GM23248 (cell line): Measurements from ENCODE around the gene SMIM8. TPM values are rescaled to one million over a fixed set of nuclear protein-coding genes. Genes with fewer than 3 reads are reported as not detected.

Experiments used
- DNase-seq: peaks from one replicate; pipeline ENCODE4 v3.0.0-alpha.2; 2015
- H2AFZ ChIP-seq: fragments of 200-600 bp; sonication (generic); 2 replicates; pipeline ENCODE4 v1.6.1; 2016; ENCODE audit warnings: antibody characterized with exemption
- H3F3A ChIP-seq: fragments of 200-600 bp; sonication (generic); 2 replicates; pipeline ENCODE4 v1.6.1; 2016; ENCODE audit warnings: mild to moderate bottlenecking, antibody characterized with exemption, mixed run types; ENCODE audit not compliant: insufficient read depth
- H3K27ac ChIP-seq: fragments of 200-600 bp; sonication (generic); 2 replicates; pipeline ENCODE4 v1.5.1; 2016; ENCODE audit warnings: mild to moderate bottlenecking
- H3K27me3 ChIP-seq: fragments of 200-600 bp; sonication (generic); replicated peaks from 2 replicates; pipeline ENCODE4 v1.6.1; 2016; ENCODE audit warnings: mild to moderate bottlenecking; ENCODE audit not compliant: insufficient read depth
- H3K36me3 ChIP-seq: fragments of 200-600 bp; sonication (generic); 2 replicates; pipeline ENCODE4 v1.6.1; 2016; ENCODE audit warnings: low read depth, mild to moderate bottlenecking
- H3K4me1 ChIP-seq: fragments of 200-600 bp; sonication (generic); 2 replicates; pipeline ENCODE4 v1.6.1; 2016; ENCODE audit warnings: mild to moderate bottlenecking; ENCODE audit not compliant: insufficient read depth
- H3K4me2 ChIP-seq: fragments of 200-600 bp; sonication (generic); one replicate; pipeline ENCODE4 v1.6.1; 2016; ENCODE audit warnings: mild to moderate bottlenecking; ENCODE audit not compliant: unreplicated experiment
- H3K4me3 ChIP-seq: fragments of 200-600 bp; sonication (generic); 2 replicates; pipeline ENCODE4 v1.5.1; 2016; ENCODE audit warnings: mild to moderate bottlenecking
- H3K79me2 ChIP-seq: fragments of 200-600 bp; sonication (generic); 2 replicates; pipeline ENCODE4 v1.6.1; 2016; ENCODE audit warnings: mild to moderate bottlenecking; ENCODE audit not compliant: insufficient read depth
- H3K9ac ChIP-seq: fragments of 200-600 bp; sonication (generic); 2 replicates; pipeline ENCODE4 v1.6.1; 2016; ENCODE audit warnings: mild to moderate bottlenecking
- H3K9me2 ChIP-seq: fragments of 200-600 bp; sonication (generic); 2 replicates; pipeline ENCODE4 v1.6.1; 2016; ENCODE audit warnings: mixed run types, mild to moderate bottlenecking, moderate library complexity; ENCODE audit not compliant: insufficient read depth
- H3K9me3 ChIP-seq: fragments of 200-600 bp; sonication (generic); one replicate; pipeline ENCODE4 v1.6.1; 2017; ENCODE audit warnings: low read depth
- H4K20me1 ChIP-seq: fragments of 200-600 bp; sonication (generic); 2 replicates; pipeline ENCODE4 v1.6.0; 2016; ENCODE audit not compliant: insufficient read depth
- EZH2 ChIP-seq: fragments of 200-600 bp; sonication (generic); IDR thresholded peaks from 2 replicates; pipeline ENCODE4 v1.6.1; 2018; ENCODE audit warnings: antibody characterized with exemption, mild to moderate bottlenecking; ENCODE audit not compliant: insufficient read depth, poor library complexity, severe bottlenecking
- EZH2phosphoT487 ChIP-seq: fragments of 200-600 bp; sonication (generic); IDR thresholded peaks from 2 replicates; pipeline ENCODE4 v1.6.1; 2018; ENCODE audit warnings: antibody characterized with exemption, moderate library complexity, mild to moderate bottlenecking, low read depth; ENCODE audit not compliant: insufficient read depth
- WGBS, 2 experiments: methylation state at CpG; one replicate each; pipeline ENCODE4 v1.1.6; 2015 to 2017; ENCODE audit warnings: low lambda C conversion rate in 2 of 2, low coverage in 1 of 2; ENCODE audit errors: missing lambda C conversion rate in 2 of 2; 5-methylcytosine and 5-hydroxymethylcytosine counted together
- in situ Hi-C: fragments of 300-500 bp; cut with MboI; formaldehyde crosslinking; loops from 2 replicates; pipeline ENCODE4 v1.15.0; 2020
- polyA plus RNA-seq: library from polyadenylated mRNA; unstranded; fragments of >200 nt; fragmentation: Nextera tagmentation; extraction: Ambion mirVana; gene quantifications from 2 replicates; pipeline ENCODE4 v1.2.1, GENCODE V29; 2016
- total RNA-seq: library from RNA; depleted of rRNA; stranded (reverse); fragments of >200 nt; shearing (Covaris generic); gene quantifications from 2 replicates; pipeline ENCODE4 v1.2.3, GENCODE V29; 2014

SMIM8 gene
- total and polyA plus RNA-seq, 2 experiments from 2014 or later: 2.4 to 8.7 TPM

- no peak overlapping the region for H2AFZ ChIP-seq
- H3K9me2 ChIP-seq: no peaks in the 10 kb centered on the region
- H3K9me3 ChIP-seq: no peaks in the 10 kb centered on the region
- H3F3A ChIP-seq: 0 out of 2 replicates have a peak, but pooled peaks cover 8% of the 10 kb centered on the region
- TF ChIP-seq EZH2phosphoT487 (no peak), EZH2 (no peak)
- H3K27me3 ChIP-seq: no peaks in the 10 kb centered on the region
- no peak overlapping the region for H3K27ac ChIP-seq
- no peak overlapping the region for H3K9ac ChIP-seq
- H3K36me3 ChIP-seq: no peaks in the 10 kb centered on the region
- in situ Hi-C loops: no loop called here
- no peak overlapping the region for H3K4me2 ChIP-seq
- 0 out of 2 replicates have a peak, but pooled peaks cover 3% of the 10 kb centered on the region for H4K20me1 ChIP-seq
- no peak overlapping the region for H3K4me3 ChIP-seq
- 92 to 94% methylated on average over 4 of the region's 4 CpGs for WGBS, 2 experiments
- peaks cover 4% of the 10 kb centered on the region; the same call in 1 of the 2 replicates for H3K79me2 ChIP-seq
- DNase-seq: no peak
- H3K4me1 ChIP-seq: peaks cover 23% of the 10 kb centered on the region
Observed at GRCh38 chr6:87336367-87336766, 14.0 kb downstream of the SMIM8 start.

- Histone ChIP-seq H3K4me1 (peaks cover 2% of the 10 kb centered on the region; the same call in 1 of the 2 replicates), H3K9me3 (no peaks in the 10 kb centered on the region), H3F3A (0 out of 2 replicates have a peak, but pooled peaks cover 1% of the 10 kb centered on the region), H3K79me2 (no peaks in the 10 kb centered on the region), H3K4me3 (no peak overlapping the region), H2AFZ (no peak overlapping the region), H4K20me1 (no peaks in the 10 kb centered on the region), H3K36me3 (no peaks in the 10 kb centered on the region), H3K4me2 (no peak overlapping the region), H3K9ac (no peak overlapping the region), H3K27ac (no peak overlapping the region), H3K27me3 (no peaks in the 10 kb centered on the region), H3K9me2 (no peaks in the 10 kb centered on the region)
- in situ Hi-C loops: no loop called here
- no peak for DNase-seq
- 89 to 94% methylated on average over 4 of the region's 4 CpGs for WGBS, 2 experiments
- TF ChIP-seq EZH2phosphoT487: no peak
- no peak for TF ChIP-seq EZH2
Observed at GRCh38 chr6:87340230-87340629, 17.8 kb downstream of the SMIM8 start.

GRCh38 chr6:87341158-87341557, 18.8 kb downstream of the SMIM8 start:
- no peaks in the 10 kb centered on the region for H3K9me3 ChIP-seq
- in situ Hi-C loops: no loop called here
- WGBS, 2 experiments: 91 to 98% methylated on average over 2 of the region's 2 CpGs

GRCh38 chr6:87341899-87342298, 19.5 kb downstream of the SMIM8 start:
- no peak for DNase-seq
- 96 to 100% methylated on average over 1 of the region's 1 CpG for WGBS, 2 experiments

More at GRCh38 chr6:87341158-87341557, 18.8 kb downstream of the SMIM8 start:
- Histone ChIP-seq H3K36me3 (no peaks in the 10 kb centered on the region), H3K9ac (no peak overlapping the region), H3K27me3 (no peaks in the 10 kb centered on the region), H3K27ac (no peak overlapping the region), H3K79me2 (no peaks in the 10 kb centered on the region), H4K20me1 (no peaks in the 10 kb centered on the region), H3F3A (no peaks in the 10 kb centered on the region), H3K4me3 (no peak overlapping the region), H3K4me2 (no peak overlapping the region), H3K9me2 (no peaks in the 10 kb centered on the region), H3K4me1 (no peaks in the 10 kb centered on the region), H2AFZ (no peak overlapping the region)
- no peak for DNase-seq
- no peak for TF ChIP-seq EZH2
- no peak for TF ChIP-seq EZH2phosphoT487

GRCh38 chr6:87342829-87343228, 20.4 kb downstream of the SMIM8 start:
- H4K20me1 ChIP-seq: no peaks in the 10 kb centered on the region
- TF ChIP-seq EZH2phosphoT487: no peak
- TF ChIP-seq EZH2: no peak
- no peaks in the 10 kb centered on the region for H3K79me2 ChIP-seq
- H3F3A ChIP-seq: no peaks in the 10 kb centered on the region
- H2AFZ ChIP-seq: no peak overlapping the region
- no peaks in the 10 kb centered on the region for H3K9me2 ChIP-seq
- no peak for DNase-seq
- no peak overlapping the region for H3K4me2 ChIP-seq
- no peaks in the 10 kb centered on the region for H3K36me3 ChIP-seq
- H3K4me1 ChIP-seq: no peaks in the 10 kb centered on the region
- in situ Hi-C loops: no loop called here
- no peak overlapping the region for H3K9ac ChIP-seq
- H3K4me3 ChIP-seq: no peak overlapping the region
- no peaks in the 10 kb centered on the region for H3K9me3 ChIP-seq
- no peaks in the 10 kb centered on the region for H3K27me3 ChIP-seq
- H3K27ac ChIP-seq: no peak overlapping the region

More at GRCh38 chr6:87341899-87342298, 19.5 kb downstream of the SMIM8 start:
- in situ Hi-C loops: no loop called here
- Histone ChIP-seq H3K4me1 (no peaks in the 10 kb centered on the region), H3K27me3 (no peaks in the 10 kb centered on the region), H3K9me3 (no peaks in the 10 kb centered on the region), H3K9ac (no peak overlapping the region), H3K4me3 (no peak overlapping the region), H3K27ac (no peak overlapping the region), H2AFZ (no peak overlapping the region), H4K20me1 (no peaks in the 10 kb centered on the region), H3K4me2 (no peak overlapping the region), H3F3A (no peaks in the 10 kb centered on the region), H3K79me2 (no peaks in the 10 kb centered on the region), H3K9me2 (no peaks in the 10 kb centered on the region), H3K36me3 (no peaks in the 10 kb centered on the region)
- no peak for TF ChIP-seq EZH2
- no peak for TF ChIP-seq EZH2phosphoT487
